Measurements from ENCODE around the gene TMEM126B.
"Not testable (repeated sequence)": the region's sequence is repeated elsewhere in the genome, so short reads cannot be mapped to it uniquely, and the experiment has no call there.

TMEM126B gene

GRCh38 chr11:85627998-85628770, at the start of gene TMEM126B:
TMEM126B (plus strand) TSS chr11:85628593; CDS start chr11:85628608, 15 bp downstream.
- H3K27me3 ChIP-seq (ENCODE audit: control insufficient read depth in 2 of 2, insufficient read depth in 2 of 2, low read length in 2 of 2) = no peaks in the 10 kb centered on the region
- peak within 1 kb of the TSS; percentile 80 to 91 for H3K27ac ChIP-seq (ENCODE audit: low read depth in 2 of 2, low read length in 2 of 2)
- H3K36me3 ChIP-seq (ENCODE audit: control insufficient read depth in 2 of 2, insufficient read depth in 2 of 2, low read length in 2 of 2) = peaks cover 2 to 5% of the 10 kb centered on the region in 2 donors
- H3K9me3 ChIP-seq (ENCODE audit: control insufficient read depth in 2 of 2, low read length in 2 of 2) = no peaks in the 10 kb centered on the region
- H3K4me1 ChIP-seq (ENCODE audit: control insufficient read depth in 2 of 2, insufficient read depth in 2 of 2, low read length in 2 of 2) = peaks cover 3 to 4% of the 10 kb centered on the region in 2 donors
- H3K9ac ChIP-seq (ENCODE audit: low read depth in 1 of 2, low read length in 2 of 2) = peak within 1 kb of the TSS; percentile 72 to 85
- peak within 1 kb of the TSS; percentile 95 to 100 for H3K4me3 ChIP-seq (ENCODE audit: low read length in 2 of 2)

- Histone ChIP-seq H3K27ac (ENCODE audit: low read depth in 2 of 2, low read length in 2 of 2) (no peak overlapping the region), H3K4me1 (ENCODE audit: control insufficient read depth in 2 of 2, insufficient read depth in 2 of 2, low read length in 2 of 2) (no peaks in the 10 kb centered on the region), H3K27me3 (ENCODE audit: control insufficient read depth in 2 of 2, insufficient read depth in 2 of 2, low read length in 2 of 2) (no peaks in the 10 kb centered on the region), H3K36me3 (ENCODE audit: control insufficient read depth in 2 of 2, insufficient read depth in 2 of 2, low read length in 2 of 2) (no peaks in the 10 kb centered on the region), H3K9ac (ENCODE audit: low read depth in 1 of 2, low read length in 2 of 2) (no peak overlapping the region), H3K4me3 (ENCODE audit: low read length in 2 of 2) (no peak overlapping the region), H3K9me3 (ENCODE audit: control insufficient read depth in 2 of 2, low read length in 2 of 2) (no peaks in the 10 kb centered on the region)
These were observed 46.3 kb upstream of the TMEM126B start for GRCh38 chr11:85582111-85582510.

GRCh38 chr11:85589373-85589772, 39.0 kb upstream of the TMEM126B start:
- no peak overlapping the region for H3K27ac ChIP-seq (ENCODE audit: low read depth in 2 of 2, low read length in 2 of 2)
- no peak overlapping the region for H3K4me3 ChIP-seq (ENCODE audit: low read length in 2 of 2)
- no peaks in the 10 kb centered on the region for H3K4me1 ChIP-seq (ENCODE audit: control insufficient read depth in 2 of 2, insufficient read depth in 2 of 2, low read length in 2 of 2)
- no peaks in the 10 kb centered on the region for H3K36me3 ChIP-seq (ENCODE audit: control insufficient read depth in 2 of 2, insufficient read depth in 2 of 2, low read length in 2 of 2)
- no peak overlapping the region for H3K9ac ChIP-seq (ENCODE audit: low read depth in 1 of 2, low read length in 2 of 2)
- no peaks in the 10 kb centered on the region for H3K27me3 ChIP-seq (ENCODE audit: control insufficient read depth in 2 of 2, insufficient read depth in 2 of 2, low read length in 2 of 2)
- no peaks in the 10 kb centered on the region for H3K9me3 ChIP-seq (ENCODE audit: control insufficient read depth in 2 of 2, low read length in 2 of 2)

- Histone ChIP-seq H3K4me1 (ENCODE audit: control insufficient read depth in 2 of 2, insufficient read depth in 2 of 2, low read length in 2 of 2) (no peaks in the 10 kb centered on the region), H3K27me3 (ENCODE audit: control insufficient read depth in 2 of 2, insufficient read depth in 2 of 2, low read length in 2 of 2) (no peaks in the 10 kb centered on the region), H3K4me3 (ENCODE audit: low read length in 2 of 2) (no peak overlapping the region), H3K36me3 (ENCODE audit: control insufficient read depth in 2 of 2, insufficient read depth in 2 of 2, low read length in 2 of 2) (no peaks in the 10 kb centered on the region), H3K27ac (ENCODE audit: low read depth in 2 of 2, low read length in 2 of 2) (no peak overlapping the region), H3K9me3 (ENCODE audit: control insufficient read depth in 2 of 2, low read length in 2 of 2) (no peaks in the 10 kb centered on the region), H3K9ac (ENCODE audit: low read depth in 1 of 2, low read length in 2 of 2) (no peak overlapping the region)
These were observed 37.4 kb upstream of the TMEM126B start for GRCh38 chr11:85590848-85591483.

GRCh38 chr11:85595285-85595884, 33.0 kb upstream of the TMEM126B start:
- H3K9me3 ChIP-seq (ENCODE audit: control insufficient read depth in 2 of 2, low read length in 2 of 2) = no peaks in the 10 kb centered on the region
- no peaks in the 10 kb centered on the region for H3K4me1 ChIP-seq (ENCODE audit: control insufficient read depth in 2 of 2, insufficient read depth in 2 of 2, low read length in 2 of 2)
- no peak overlapping the region for H3K9ac ChIP-seq (ENCODE audit: low read depth in 1 of 2, low read length in 2 of 2)
- H3K27ac ChIP-seq (ENCODE audit: low read depth in 2 of 2, low read length in 2 of 2) = no peak overlapping the region
- H3K36me3 ChIP-seq (ENCODE audit: control insufficient read depth in 2 of 2, insufficient read depth in 2 of 2, low read length in 2 of 2) = no peaks in the 10 kb centered on the region
- H3K4me3 ChIP-seq (ENCODE audit: low read length in 2 of 2) = no peak overlapping the region
- no peaks in the 10 kb centered on the region for H3K27me3 ChIP-seq (ENCODE audit: control insufficient read depth in 2 of 2, insufficient read depth in 2 of 2, low read length in 2 of 2)

- H3K9me3 ChIP-seq (ENCODE audit: control insufficient read depth in 2 of 2, low read length in 2 of 2) = no peaks in the 10 kb centered on the region
- H3K27me3 ChIP-seq (ENCODE audit: control insufficient read depth in 2 of 2, insufficient read depth in 2 of 2, low read length in 2 of 2) = no peaks in the 10 kb centered on the region
- H3K4me1 ChIP-seq (ENCODE audit: control insufficient read depth in 2 of 2, insufficient read depth in 2 of 2, low read length in 2 of 2) = no peaks in the 10 kb centered on the region
- H3K36me3 ChIP-seq (ENCODE audit: control insufficient read depth in 2 of 2, insufficient read depth in 2 of 2, low read length in 2 of 2) = no peaks in the 10 kb centered on the region
- H3K4me3 ChIP-seq (ENCODE audit: low read length in 2 of 2) = no peak overlapping the region
- no peak overlapping the region for H3K27ac ChIP-seq (ENCODE audit: low read depth in 2 of 2, low read length in 2 of 2)
- no peak overlapping the region for H3K9ac ChIP-seq (ENCODE audit: low read depth in 1 of 2, low read length in 2 of 2)
These were observed 31.5 kb upstream of the TMEM126B start for GRCh38 chr11:85596886-85597285.

GRCh38 chr11:85599083-85599482, 29.3 kb upstream of the TMEM126B start:
- no peaks in the 10 kb centered on the region for H3K9me3 ChIP-seq (ENCODE audit: control insufficient read depth in 2 of 2, low read length in 2 of 2)
- H3K4me1 ChIP-seq (ENCODE audit: control insufficient read depth in 2 of 2, insufficient read depth in 2 of 2, low read length in 2 of 2) = no peaks in the 10 kb centered on the region
- H3K27ac ChIP-seq (ENCODE audit: low read depth in 2 of 2, low read length in 2 of 2) = no peak overlapping the region
- no peak overlapping the region for H3K4me3 ChIP-seq (ENCODE audit: low read length in 2 of 2)
- no peaks in the 10 kb centered on the region for H3K27me3 ChIP-seq (ENCODE audit: control insufficient read depth in 2 of 2, insufficient read depth in 2 of 2, low read length in 2 of 2)
- no peak overlapping the region for H3K9ac ChIP-seq (ENCODE audit: low read depth in 1 of 2, low read length in 2 of 2)
- no peaks in the 10 kb centered on the region for H3K36me3 ChIP-seq (ENCODE audit: control insufficient read depth in 2 of 2, insufficient read depth in 2 of 2, low read length in 2 of 2)

GRCh38 chr11:85602526-85603213, 25.7 kb upstream of the TMEM126B start:
- no peaks in the 10 kb centered on the region for H3K4me1 ChIP-seq (ENCODE audit: control insufficient read depth in 2 of 2, insufficient read depth in 2 of 2, low read length in 2 of 2)
- H3K27ac ChIP-seq (ENCODE audit: low read depth in 2 of 2, low read length in 2 of 2) = no peak overlapping the region
- no peaks in the 10 kb centered on the region for H3K36me3 ChIP-seq (ENCODE audit: control insufficient read depth in 2 of 2, insufficient read depth in 2 of 2, low read length in 2 of 2)
- no peaks in the 10 kb centered on the region for H3K27me3 ChIP-seq (ENCODE audit: control insufficient read depth in 2 of 2, insufficient read depth in 2 of 2, low read length in 2 of 2)
- no peaks in the 10 kb centered on the region for H3K9me3 ChIP-seq (ENCODE audit: control insufficient read depth in 2 of 2, low read length in 2 of 2)
- H3K9ac ChIP-seq (ENCODE audit: low read depth in 1 of 2, low read length in 2 of 2) = no peak overlapping the region
- no peak overlapping the region for H3K4me3 ChIP-seq (ENCODE audit: low read length in 2 of 2)

- no peaks in the 10 kb centered on the region for H3K27me3 ChIP-seq (ENCODE audit: control insufficient read depth in 2 of 2, insufficient read depth in 2 of 2, low read length in 2 of 2)
- H3K27ac ChIP-seq (ENCODE audit: low read depth in 2 of 2, low read length in 2 of 2) = no peak overlapping the region
- H3K9ac ChIP-seq (ENCODE audit: low read depth in 1 of 2, low read length in 2 of 2) = no peak overlapping the region
- H3K9me3 ChIP-seq (ENCODE audit: control insufficient read depth in 2 of 2, low read length in 2 of 2) = no peaks in the 10 kb centered on the region
- H3K4me1 ChIP-seq (ENCODE audit: control insufficient read depth in 2 of 2, insufficient read depth in 2 of 2, low read length in 2 of 2) = no peaks in the 10 kb centered on the region
- no peaks in the 10 kb centered on the region for H3K36me3 ChIP-seq (ENCODE audit: control insufficient read depth in 2 of 2, insufficient read depth in 2 of 2, low read length in 2 of 2)
- H3K4me3 ChIP-seq (ENCODE audit: low read length in 2 of 2) = no peak overlapping the region
These were observed 25.2 kb upstream of the TMEM126B start for GRCh38 chr11:85603220-85603619.

GRCh38 chr11:85606237-85606636, 22.2 kb upstream of the TMEM126B start:
- not testable (repeated sequence) for H3K9ac ChIP-seq (ENCODE audit: low read depth in 1 of 2, low read length in 2 of 2); H3K4me3 ChIP-seq (ENCODE audit: low read length in 2 of 2); H3K27ac ChIP-seq (ENCODE audit: low read depth in 2 of 2, low read length in 2 of 2); H3K36me3 ChIP-seq (ENCODE audit: control insufficient read depth in 2 of 2, insufficient read depth in 2 of 2, low read length in 2 of 2); H3K27me3 ChIP-seq (ENCODE audit: control insufficient read depth in 2 of 2, insufficient read depth in 2 of 2, low read length in 2 of 2); H3K9me3 ChIP-seq (ENCODE audit: control insufficient read depth in 2 of 2, low read length in 2 of 2); H3K4me1 ChIP-seq (ENCODE audit: control insufficient read depth in 2 of 2, insufficient read depth in 2 of 2, low read length in 2 of 2)
